ENCODE results near the gene TMEM161B.
"Not testable (repeated sequence)": the region's sequence is repeated elsewhere in the genome, so short reads cannot be mapped to it uniquely, and the experiment has no call there.

Gene TMEM161B

GRCh38 chr5:88207575-88207974, 61.1 kb downstream of the TMEM161B start:
- no peak overlapping the region for H3K4me3 ChIP-seq (ENCODE audit: low read depth, low read length)
- TF ChIP-seq MAX (IDR thresholded peaks at IDR 0.05; ENCODE audit: low read depth, low read length) (no peak), MYC (IDR thresholded peaks at IDR 0.05; ENCODE audit: low read depth, low read length) (no peak), CTCF (IDR thresholded peaks at IDR 0.05; ENCODE audit: low read depth, low read length) (no peak), POLR2A (IDR thresholded peaks at IDR 0.05; ENCODE audit: extremely low read depth, insufficient read length) (no peak)
- DNase-seq (ENCODE audit: low read depth) = no peak

DNA sequence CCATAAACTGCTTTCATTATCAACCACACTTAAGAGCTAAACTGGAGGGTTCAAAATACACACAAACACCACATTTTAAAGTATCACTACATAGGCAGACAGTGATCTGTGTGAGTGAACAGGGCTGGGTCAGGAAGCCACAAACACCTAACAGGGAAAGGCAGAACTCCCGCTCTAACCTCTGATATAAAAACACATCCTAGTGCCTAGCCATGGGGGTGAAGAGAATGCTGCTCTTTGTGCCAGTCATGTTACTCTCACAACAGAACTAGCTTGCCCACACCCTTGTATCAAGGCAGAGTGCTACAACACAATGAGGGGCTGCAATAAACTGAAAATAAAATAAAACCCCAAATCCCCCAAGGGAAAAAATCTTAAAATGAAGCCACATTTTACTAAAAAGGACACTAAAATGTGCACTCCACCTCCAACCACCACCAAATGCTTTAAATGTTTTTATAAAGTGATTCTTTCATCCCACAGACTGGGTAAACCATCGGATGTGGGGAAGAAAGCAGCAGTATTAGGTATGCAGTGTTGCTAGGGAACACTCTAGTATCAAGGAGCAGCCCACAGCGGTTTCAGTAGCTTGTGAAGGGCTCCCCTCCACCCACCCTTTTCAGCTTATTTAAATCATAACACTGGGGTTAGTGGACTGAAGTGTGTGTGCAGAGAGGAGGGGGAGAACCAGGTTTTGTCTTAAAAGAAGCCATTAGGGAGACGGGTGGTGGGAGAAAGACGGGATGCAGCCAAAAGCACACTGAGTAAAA, 64.5 kb downstream of the TMEM161B start:
- no peak for DNase-seq (ENCODE audit: low read depth)
- no peak overlapping the region for H3K4me3 ChIP-seq (ENCODE audit: low read depth, low read length)
- TF ChIP-seq MAX (IDR thresholded peaks at IDR 0.05; ENCODE audit: low read depth, low read length) = no peak
- no peak for TF ChIP-seq POLR2A (IDR thresholded peaks at IDR 0.05; ENCODE audit: extremely low read depth, insufficient read length)
- no peak for TF ChIP-seq CTCF (IDR thresholded peaks at IDR 0.05; ENCODE audit: low read depth, low read length)
- TF ChIP-seq MYC (IDR thresholded peaks at IDR 0.05; ENCODE audit: low read depth, low read length) = no peak

DNA sequence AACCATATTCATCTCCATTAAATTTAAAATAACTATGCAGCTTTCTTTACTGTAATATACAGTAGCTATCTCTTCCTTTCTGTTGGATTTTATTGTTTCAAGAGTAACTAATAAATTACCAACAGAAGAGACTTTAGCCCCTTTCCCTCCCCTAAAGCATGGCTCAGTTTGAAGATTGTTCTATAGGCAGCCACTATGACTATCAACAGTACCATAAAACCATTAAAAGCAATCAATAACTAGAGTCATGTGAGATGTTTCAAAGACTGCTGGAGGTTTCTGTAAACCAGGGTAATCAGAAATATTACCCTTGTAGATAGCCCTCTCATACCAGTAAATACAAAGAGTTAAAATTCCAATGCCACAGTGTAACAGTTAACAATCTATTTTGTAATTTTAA, 73.0 kb downstream of the TMEM161B start:
- no peak for DNase-seq (ENCODE audit: low read depth)
- no peak for TF ChIP-seq MYC (IDR thresholded peaks at IDR 0.05; ENCODE audit: low read depth, low read length)
- TF ChIP-seq MAX (IDR thresholded peaks at IDR 0.05; ENCODE audit: low read depth, low read length) = no peak
- TF ChIP-seq POLR2A (IDR thresholded peaks at IDR 0.05; ENCODE audit: extremely low read depth, insufficient read length) = no peak
- TF ChIP-seq CTCF (IDR thresholded peaks at IDR 0.05; ENCODE audit: low read depth, low read length) = no peak
- no peak overlapping the region for H3K4me3 ChIP-seq (ENCODE audit: low read depth, low read length)

DNA sequence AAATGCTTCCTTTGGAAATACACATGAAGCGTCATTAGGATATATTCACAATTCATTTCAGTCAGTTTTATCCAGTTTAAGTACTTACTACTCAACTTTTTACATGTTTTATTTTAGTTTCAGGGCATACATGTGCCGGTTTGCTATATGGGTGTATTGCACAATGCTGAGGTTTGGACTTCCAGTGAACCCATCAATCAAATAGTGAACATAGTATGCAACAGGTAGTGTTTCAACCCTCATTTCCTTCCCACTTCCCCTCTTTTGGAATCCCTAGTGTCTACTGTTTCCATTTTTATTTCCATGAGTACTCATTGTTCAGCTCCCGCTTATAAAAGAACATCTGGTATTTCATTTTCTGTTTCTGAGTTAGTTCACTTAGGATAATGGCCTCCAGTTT, 74.7 kb downstream of the TMEM161B start:
- H3K4me3 ChIP-seq (ENCODE audit: low read depth, low read length) = no peak overlapping the region
- TF ChIP-seq POLR2A (IDR thresholded peaks at IDR 0.05; ENCODE audit: extremely low read depth, insufficient read length) = no peak
- no peak for TF ChIP-seq MAX (IDR thresholded peaks at IDR 0.05; ENCODE audit: low read depth, low read length)
- TF ChIP-seq MYC (IDR thresholded peaks at IDR 0.05; ENCODE audit: low read depth, low read length) = no peak
- no peak for TF ChIP-seq CTCF (IDR thresholded peaks at IDR 0.05; ENCODE audit: low read depth, low read length)
- DNase-seq (ENCODE audit: low read depth) = peak; percentile 39

- H3K4me3 ChIP-seq (ENCODE audit: low read depth, low read length) = no peak overlapping the region
- DNase-seq (ENCODE audit: low read depth) = no peak
- TF ChIP-seq MAX (IDR thresholded peaks at IDR 0.05; ENCODE audit: low read depth, low read length) (no peak), POLR2A (IDR thresholded peaks at IDR 0.05; ENCODE audit: extremely low read depth, insufficient read length) (no peak), MYC (IDR thresholded peaks at IDR 0.05; ENCODE audit: low read depth, low read length) (no peak)
Measured at GRCh38 chr5:88190106-88190834, 78.4 kb downstream of the TMEM161B start.

DNA sequence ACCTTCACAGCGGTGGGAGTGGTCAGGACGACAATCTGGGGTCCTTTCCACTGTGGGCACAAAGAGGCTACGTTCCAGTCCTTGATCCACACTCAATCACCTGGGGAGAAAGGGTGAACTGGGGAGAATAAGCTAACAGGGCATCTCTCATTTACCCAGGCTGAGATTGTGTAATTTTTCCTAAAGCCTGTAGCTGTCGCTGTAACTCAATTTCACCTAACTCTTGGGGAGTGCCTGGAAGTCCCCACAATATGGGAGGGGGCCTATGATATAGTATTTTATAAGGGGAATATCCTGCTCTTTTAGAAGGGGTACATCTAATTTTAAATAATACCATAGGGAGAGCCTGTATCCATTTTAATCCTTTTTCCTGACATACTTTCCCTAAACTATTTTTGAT, 79.2 kb downstream of the TMEM161B start:
- H3K4me3 ChIP-seq (ENCODE audit: low read depth, low read length); DNase-seq (ENCODE audit: low read depth): not testable (repeated sequence)
